ENCODE data around the gene SH3D21.

The SH3D21 gene

DNA sequence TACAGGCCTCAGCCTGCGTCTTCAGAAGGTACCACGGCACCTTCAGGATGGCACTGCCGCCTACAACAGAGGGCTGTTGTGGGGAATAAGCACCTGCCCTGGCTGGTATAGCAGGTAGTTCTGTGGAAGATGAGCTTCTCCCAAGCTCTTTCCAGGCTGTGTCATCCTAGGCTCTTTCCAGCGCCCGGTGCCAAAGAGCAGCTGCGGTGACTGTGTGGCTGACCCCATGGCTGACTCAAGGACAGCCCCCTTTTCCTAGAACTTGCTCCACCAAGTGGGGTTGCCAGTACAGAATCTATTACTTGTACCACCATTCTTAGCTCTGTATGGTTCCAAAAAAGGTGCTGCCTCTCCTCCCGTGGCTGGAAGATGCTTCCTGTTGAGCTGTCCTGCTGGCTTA lies 39.2 kb downstream of the SH3D21 start:
- Histone ChIP-seq H3K9me2 (replicated peaks; ENCODE audit: low read depth, low read length) (no peaks in the 10 kb centered on the region), H3K4me3 (ENCODE audit: low read length, poor library complexity, severe bottlenecking) (no peak overlapping the region), H3K27me3 (ENCODE audit: insufficient read depth, low read length, poor library complexity, severe bottlenecking) (no peaks in the 10 kb centered on the region), H3K9ac (ENCODE audit: low read depth, low read length, poor library complexity, severe bottlenecking) (no peak overlapping the region), H3K36me3 (ENCODE audit: insufficient read depth, low read length) (peaks cover 41% of the 10 kb centered on the region; the same call in 1 of the 2 replicates), H4K20me1 (ENCODE audit: insufficient read depth, low read length, poor library complexity, severe bottlenecking) (no peaks in the 10 kb centered on the region), H3K4me1 (ENCODE audit: insufficient read depth, low read length, poor library complexity, severe bottlenecking) (no peaks in the 10 kb centered on the region), H3K9me3 (ENCODE audit: insufficient read depth, low read depth, low read length) (no peaks in the 10 kb centered on the region), H2AFZ (ENCODE audit: low read length) (no peak overlapping the region), H3F3A (ENCODE audit: low read depth) (no peaks in the 10 kb centered on the region), H3K79me2 (ENCODE audit: insufficient read depth, low read length) (no peaks in the 10 kb centered on the region), H3K4me2 (ENCODE audit: low read depth, low read length, poor library complexity, severe bottlenecking) (no peak overlapping the region)
- TF ChIP-seq, protein P1, sequence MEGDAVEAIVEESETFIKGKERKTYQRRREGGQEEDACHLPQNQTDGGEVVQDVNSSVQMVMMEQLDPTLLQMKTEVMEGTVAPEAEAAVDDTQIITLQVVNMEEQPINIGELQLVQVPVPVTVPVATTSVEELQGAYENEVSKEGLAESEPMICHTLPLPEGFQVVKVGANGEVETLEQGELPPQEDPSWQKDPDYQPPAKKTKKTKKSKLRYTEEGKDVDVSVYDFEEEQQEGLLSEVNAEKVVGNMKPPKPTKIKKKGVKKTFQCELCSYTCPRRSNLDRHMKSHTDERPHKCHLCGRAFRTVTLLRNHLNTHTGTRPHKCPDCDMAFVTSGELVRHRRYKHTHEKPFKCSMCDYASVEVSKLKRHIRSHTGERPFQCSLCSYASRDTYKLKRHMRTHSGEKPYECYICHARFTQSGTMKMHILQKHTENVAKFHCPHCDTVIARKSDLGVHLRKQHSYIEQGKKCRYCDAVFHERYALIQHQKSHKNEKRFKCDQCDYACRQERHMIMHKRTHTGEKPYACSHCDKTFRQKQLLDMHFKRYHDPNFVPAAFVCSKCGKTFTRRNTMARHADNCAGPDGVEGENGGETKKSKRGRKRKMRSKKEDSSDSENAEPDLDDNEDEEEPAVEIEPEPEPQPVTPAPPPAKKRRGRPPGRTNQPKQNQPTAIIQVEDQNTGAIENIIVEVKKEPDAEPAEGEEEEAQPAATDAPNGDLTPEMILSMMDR (conservative IDR thresholded peaks at IDR 0.05; ENCODE audit: low read length): no peak
- TF ChIP-seq EZH2phosphoT487 (IDR thresholded peaks at IDR 0.05; ENCODE audit: borderline replicate concordance): no peak

DNA sequence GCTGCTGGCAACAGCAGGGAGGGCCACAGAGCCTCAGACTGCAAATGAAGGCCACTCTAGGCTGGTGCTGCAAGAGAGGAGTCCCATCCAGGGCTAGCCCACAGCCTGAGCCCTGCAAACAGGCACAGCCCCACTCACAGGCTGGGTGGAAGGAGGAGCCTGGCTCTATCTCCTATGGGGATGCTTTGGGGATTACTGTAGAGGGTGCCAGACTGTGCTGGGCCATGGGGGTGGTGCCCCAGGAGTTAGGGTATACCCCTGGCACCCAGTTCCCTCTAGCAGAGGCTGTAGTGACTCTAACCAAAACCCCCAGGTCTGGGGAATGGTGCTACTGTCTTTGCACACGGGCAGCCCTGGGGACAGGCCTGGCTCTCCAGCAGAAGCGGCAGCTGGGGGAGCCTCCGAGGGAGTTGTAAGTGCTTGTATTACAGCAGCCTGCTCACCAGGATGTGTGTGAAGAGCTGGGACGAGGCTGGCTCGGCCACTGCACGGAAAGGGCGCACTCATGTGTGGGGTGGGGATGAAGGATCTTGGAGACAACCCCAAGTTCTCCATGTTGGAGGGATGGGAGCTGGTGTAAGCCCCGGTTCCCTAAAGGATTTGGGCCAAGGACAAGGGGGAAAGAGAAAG lies 40.7 kb downstream of the SH3D21 start:
- Histone ChIP-seq H3K4me1 (ENCODE audit: insufficient read depth, low read length, poor library complexity, severe bottlenecking) (no peaks in the 10 kb centered on the region), H3K4me3 (ENCODE audit: low read length, poor library complexity, severe bottlenecking) (no peak overlapping the region), H3K4me2 (ENCODE audit: low read depth, low read length, poor library complexity, severe bottlenecking) (no peak overlapping the region), H3F3A (ENCODE audit: low read depth) (no peaks in the 10 kb centered on the region), H3K36me3 (ENCODE audit: insufficient read depth, low read length) (peaks cover 41% of the 10 kb centered on the region; the same call in 1 of the 2 replicates), H2AFZ (ENCODE audit: low read length) (no peak overlapping the region), H4K20me1 (ENCODE audit: insufficient read depth, low read length, poor library complexity, severe bottlenecking) (no peaks in the 10 kb centered on the region), H3K27me3 (ENCODE audit: insufficient read depth, low read length, poor library complexity, severe bottlenecking) (no peaks in the 10 kb centered on the region), H3K9me3 (ENCODE audit: insufficient read depth, low read depth, low read length) (no peaks in the 10 kb centered on the region), H3K9ac (ENCODE audit: low read depth, low read length, poor library complexity, severe bottlenecking) (no peak overlapping the region), H3K79me2 (ENCODE audit: insufficient read depth, low read length) (no peaks in the 10 kb centered on the region), H3K9me2 (replicated peaks; ENCODE audit: low read depth, low read length) (no peaks in the 10 kb centered on the region)
- TF ChIP-seq, protein P1 (conservative IDR thresholded peaks at IDR 0.05; ENCODE audit: low read length): no peak
- no peak for TF ChIP-seq EZH2phosphoT487 (IDR thresholded peaks at IDR 0.05; ENCODE audit: borderline replicate concordance)

DNA sequence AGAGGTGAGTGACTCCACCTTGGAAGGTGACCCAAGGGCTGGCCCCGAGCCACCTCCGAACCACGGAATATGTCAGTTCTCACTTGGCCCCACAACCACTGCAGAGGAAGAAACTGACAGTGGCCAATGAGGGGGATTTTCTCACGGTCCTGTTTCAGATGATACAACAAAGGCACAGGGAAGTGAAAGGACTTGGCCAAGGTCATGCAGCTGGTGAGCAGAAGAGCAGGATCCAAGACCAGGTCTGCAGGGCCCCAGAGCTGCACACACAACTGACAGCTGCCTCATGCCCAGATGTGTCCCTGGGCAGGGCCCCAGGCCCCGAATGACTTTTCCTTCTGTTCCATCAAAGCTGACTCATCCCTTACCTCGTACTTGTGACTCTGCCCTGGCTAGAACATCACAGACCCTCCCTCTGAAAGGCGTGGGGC lies 43.1 kb downstream of the SH3D21 start:
- no peaks in the 10 kb centered on the region for H3F3A ChIP-seq (ENCODE audit: low read depth)

More for the DNA sequence above, 43.1 kb downstream of the SH3D21 start:
- H3K4me1 ChIP-seq (ENCODE audit: insufficient read depth, low read length, poor library complexity, severe bottlenecking): peaks cover 9% of the 10 kb centered on the region
- H2AFZ ChIP-seq (ENCODE audit: low read length): no peak overlapping the region
- no peaks in the 10 kb centered on the region for H3K79me2 ChIP-seq (ENCODE audit: insufficient read depth, low read length)
- no peaks in the 10 kb centered on the region for H4K20me1 ChIP-seq (ENCODE audit: insufficient read depth, low read length, poor library complexity, severe bottlenecking)
- TF ChIP-seq EZH2phosphoT487 (IDR thresholded peaks at IDR 0.05; ENCODE audit: borderline replicate concordance): no peak
- TF ChIP-seq, protein P1 (conservative IDR thresholded peaks at IDR 0.05; ENCODE audit: low read length): no peak
- no peaks in the 10 kb centered on the region for H3K9me3 ChIP-seq (ENCODE audit: insufficient read depth, low read depth, low read length)
- H3K9me2 ChIP-seq (replicated peaks; ENCODE audit: low read depth, low read length): no peaks in the 10 kb centered on the region
- peaks cover 46% of the 10 kb centered on the region; the same call in 1 of the 2 replicates for H3K36me3 ChIP-seq (ENCODE audit: insufficient read depth, low read length)
- no peaks in the 10 kb centered on the region for H3K27me3 ChIP-seq (ENCODE audit: insufficient read depth, low read length, poor library complexity, severe bottlenecking)
- H3K4me2 ChIP-seq (ENCODE audit: low read depth, low read length, poor library complexity, severe bottlenecking): no peak overlapping the region
- no peak overlapping the region for H3K4me3 ChIP-seq (ENCODE audit: low read length, poor library complexity, severe bottlenecking)
- no peak overlapping the region for H3K9ac ChIP-seq (ENCODE audit: low read depth, low read length, poor library complexity, severe bottlenecking)
